Activated T-helper 1 cell treated with Interleukin-2 at 50 U/mL for 16 hours (primary cell): ENCODE results near the gene CHI3L2.

Source experiments
- DNase-seq: peaks from one replicate; pipeline ENCODE4 v3.0.0-alpha.2; 2020; ENCODE audit warnings: low read depth

CHI3L2 gene, protein sequence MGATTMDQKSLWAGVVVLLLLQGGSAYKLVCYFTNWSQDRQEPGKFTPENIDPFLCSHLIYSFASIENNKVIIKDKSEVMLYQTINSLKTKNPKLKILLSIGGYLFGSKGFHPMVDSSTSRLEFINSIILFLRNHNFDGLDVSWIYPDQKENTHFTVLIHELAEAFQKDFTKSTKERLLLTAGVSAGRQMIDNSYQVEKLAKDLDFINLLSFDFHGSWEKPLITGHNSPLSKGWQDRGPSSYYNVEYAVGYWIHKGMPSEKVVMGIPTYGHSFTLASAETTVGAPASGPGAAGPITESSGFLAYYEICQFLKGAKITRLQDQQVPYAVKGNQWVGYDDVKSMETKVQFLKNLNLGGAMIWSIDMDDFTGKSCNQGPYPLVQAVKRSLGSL

GRCh38 chr1:111227434-111227833, at the start of gene CHI3L2:
Gene CHI3L2 (plus strand): TSS chr1:111227713. CDS start chr1:111227730, 17 bp downstream.
- DNase-seq = no peak

GRCh38 chr1:111179968-111180533, 47.5 kb upstream of the CHI3L2 start:
- no peak for DNase-seq

DNA sequence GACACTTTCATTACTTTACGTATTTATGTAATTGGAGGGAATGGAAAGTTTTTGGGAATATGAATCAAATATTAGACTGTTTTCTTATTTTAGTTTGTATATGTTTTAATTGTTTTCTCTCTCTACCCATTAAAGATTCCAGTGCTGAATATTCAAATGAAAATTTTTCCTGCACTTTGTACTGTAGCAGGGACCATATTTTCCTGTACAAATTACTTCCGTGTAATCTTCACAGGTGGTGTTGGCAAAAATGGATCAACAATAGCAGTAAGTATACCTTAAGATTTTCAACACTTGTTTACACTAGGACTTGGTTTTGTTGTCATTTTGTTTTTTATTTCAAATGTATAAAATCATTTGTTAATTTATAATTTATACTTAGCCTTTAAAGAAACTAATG, 45.5 kb upstream of the CHI3L2 start:
- no peak for DNase-seq

- DNase-seq = no peak
Measured at GRCh38 chr1:111183308-111184069, 44.0 kb upstream of the CHI3L2 start.

DNA sequence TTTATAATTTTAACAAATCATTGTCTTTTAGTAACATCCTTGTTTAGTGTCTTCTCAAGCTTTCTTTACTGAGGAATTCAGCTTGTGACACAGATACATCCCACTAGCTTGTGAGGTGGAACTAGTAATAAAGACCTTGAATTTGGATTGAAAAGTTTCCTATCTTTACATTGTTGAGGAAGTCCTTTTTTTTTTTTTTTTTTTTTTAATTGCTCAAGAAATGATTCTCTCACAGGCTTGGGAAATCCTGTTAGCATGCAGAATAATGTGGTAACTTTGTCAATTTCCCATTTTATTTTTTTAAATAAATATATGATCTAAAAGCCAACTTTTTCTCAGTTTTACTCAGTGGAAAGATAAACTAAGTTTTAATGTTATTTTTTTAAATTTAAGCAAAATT, 42.9 kb upstream of the CHI3L2 start:
- no peak for DNase-seq

GRCh38 chr1:111190931-111191451, 36.5 kb upstream of the CHI3L2 start:
- DNase-seq = no peak

GRCh38 chr1:111191496-111191895, 36.0 kb upstream of the CHI3L2 start:
- no peak for DNase-seq

DNA sequence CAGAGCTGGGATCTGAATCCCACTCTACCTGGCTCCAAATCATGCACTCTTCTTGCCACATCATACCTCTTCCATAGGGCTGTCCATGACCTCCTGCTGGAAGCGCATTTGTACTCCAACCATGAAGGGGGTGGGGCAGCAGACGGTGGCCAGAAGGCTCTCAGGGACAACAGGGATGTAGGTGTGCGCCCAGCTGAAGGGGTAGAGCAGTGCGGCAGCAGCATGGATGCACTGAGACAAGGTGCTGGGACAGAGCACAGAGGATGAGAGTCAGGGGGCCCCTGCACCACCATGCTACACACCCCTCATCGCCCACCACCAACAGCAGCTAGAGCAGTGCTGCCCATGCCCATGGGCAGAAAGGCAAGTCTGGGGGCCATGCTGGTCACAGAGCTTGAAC, 35.4 kb upstream of the CHI3L2 start:
- no peak for DNase-seq

GRCh38 chr1:111192658-111193519, 34.6 kb upstream of the CHI3L2 start:
- no peak for DNase-seq

- no peak for DNase-seq
Measured at GRCh38 chr1:111193712-111194480, 33.6 kb upstream of the CHI3L2 start.

DNA sequence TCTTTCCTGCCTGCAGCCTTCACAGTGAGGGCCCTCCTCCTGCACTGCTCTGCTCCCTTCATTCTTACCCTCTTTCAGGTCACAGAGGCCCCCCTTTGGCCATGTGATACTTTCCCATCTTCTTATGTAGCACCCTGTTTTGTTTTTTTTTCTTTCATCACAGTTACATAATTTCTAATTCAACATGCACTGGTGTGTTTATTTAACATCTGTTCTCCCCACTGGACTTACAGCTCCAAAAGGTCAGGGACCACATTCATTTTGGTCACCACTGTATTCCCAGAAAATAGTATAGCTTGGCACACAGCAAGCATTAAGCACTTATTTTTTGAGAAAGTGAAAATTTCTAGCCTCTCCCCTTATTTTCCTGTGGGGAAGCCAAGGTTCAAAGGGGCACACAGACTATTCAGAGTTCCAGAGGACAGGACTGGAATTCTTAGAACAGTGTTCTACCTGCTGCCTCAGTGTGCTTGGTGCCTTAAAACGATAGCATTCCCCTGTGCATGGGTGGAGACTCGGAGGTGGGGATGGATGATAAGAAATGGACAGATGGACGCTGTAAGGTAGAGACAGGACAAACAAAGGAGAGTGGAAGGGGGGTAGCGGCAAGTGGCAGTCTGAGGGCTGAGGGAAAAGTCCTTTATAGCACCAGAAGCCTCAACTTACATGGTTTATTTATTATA, 32.4 kb upstream of the CHI3L2 start:
- DNase-seq = no peak

- DNase-seq = no peak
Measured at GRCh38 chr1:111196213-111196612, 31.3 kb upstream of the CHI3L2 start.

GRCh38 chr1:111197598-111198284, 29.8 kb upstream of the CHI3L2 start:
- DNase-seq = no peak

- no peak for DNase-seq
Measured at GRCh38 chr1:111198836-111199235, 28.7 kb upstream of the CHI3L2 start.

DNA sequence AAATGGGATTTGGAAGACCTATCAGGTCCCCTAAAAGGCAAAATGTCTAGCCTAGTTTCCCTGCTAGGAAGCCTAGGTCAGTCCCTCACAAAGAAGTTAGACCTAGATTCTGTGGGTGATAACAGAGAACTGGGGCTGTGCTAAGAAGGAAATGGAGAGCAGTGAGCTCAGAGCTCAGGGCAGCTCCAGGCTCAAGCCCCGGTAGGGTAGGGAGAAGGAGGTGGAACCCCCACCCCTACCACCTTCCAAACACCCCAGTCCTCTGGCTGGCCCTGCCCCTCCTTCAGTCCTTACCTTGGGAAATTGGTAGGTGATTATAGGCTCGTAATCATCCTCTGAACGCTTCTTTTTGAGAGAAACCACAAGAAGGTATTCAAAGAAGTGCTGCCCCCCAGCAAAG, 28.2 kb upstream of the CHI3L2 start:
- DNase-seq = no peak

DNA sequence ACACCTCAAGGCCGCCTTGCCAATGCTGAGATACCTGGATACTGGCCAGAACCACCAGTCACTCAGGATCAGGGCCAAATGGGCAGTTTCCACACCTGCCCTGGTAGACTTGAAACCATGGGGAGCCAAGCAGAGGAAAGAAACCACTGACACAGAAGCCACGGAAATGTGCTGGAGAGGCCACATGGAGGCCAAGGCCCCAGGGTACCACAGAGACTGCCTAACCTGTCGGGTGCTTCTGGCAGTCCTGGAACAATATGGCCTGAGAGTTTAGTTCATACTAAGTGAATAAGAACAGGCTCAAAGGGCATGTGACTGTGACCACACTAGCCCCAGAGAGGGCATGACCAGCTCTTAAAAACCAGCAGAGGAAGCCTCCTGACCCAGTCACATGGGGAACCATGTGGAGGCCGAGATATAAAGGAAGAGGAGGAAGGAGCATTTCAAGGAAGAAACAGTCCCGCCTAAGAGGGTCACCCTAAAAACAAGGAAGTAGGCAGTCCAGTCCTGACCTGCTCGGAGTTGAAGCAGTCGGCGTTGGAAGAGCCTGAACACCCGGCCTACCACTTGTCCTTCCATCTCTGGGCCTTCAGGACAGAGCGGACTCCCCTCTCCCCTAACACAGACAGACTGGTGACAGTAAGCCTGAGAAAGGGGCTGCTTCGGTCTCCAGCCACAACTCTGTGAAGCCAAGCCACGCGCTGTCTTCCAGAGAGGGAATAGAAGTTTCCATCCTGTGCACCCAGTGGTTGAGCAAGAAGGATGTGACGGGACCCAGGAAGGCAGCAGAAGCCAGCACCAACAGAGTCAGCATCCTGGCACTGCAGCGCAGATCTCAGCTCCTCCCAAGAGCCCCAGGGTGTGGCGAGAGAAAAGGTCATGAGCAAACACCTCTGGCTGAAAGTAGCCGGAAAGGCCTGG, 27.4 kb upstream of the CHI3L2 start, which contains the start of gene DENND2D:
Gene DENND2D, minus strand, starts transcription at position 766 of the 921 bp plus-strand sequence. Its CDS starts 187 bp downstream, at position 579.
- DNase-seq = no peak

DNA sequence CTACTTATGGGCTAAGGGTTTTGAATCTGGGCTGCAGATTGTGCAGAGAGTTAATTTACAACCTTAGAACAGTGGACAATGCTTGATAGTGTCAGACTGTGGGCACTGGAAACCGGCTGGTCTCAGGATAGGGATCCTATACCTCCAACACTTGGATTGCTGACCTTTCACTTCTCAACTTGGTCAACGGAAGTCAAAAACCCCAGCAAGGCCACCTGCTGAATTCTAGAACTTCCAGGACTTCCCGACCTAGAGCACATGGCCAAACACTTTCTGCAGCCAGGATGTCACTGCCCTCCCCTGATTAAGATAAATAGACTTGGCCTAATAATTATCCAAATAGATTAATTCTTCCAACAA, 26.7 kb upstream of the CHI3L2 start:
- DNase-seq = no peak

GRCh38 chr1:111201275-111202090, 26.0 kb upstream of the CHI3L2 start:
- DNase-seq = no peak
